ENCODE data around the gene CRIP2. TPM values are rescaled to one million over a fixed set of nuclear protein-coding genes. Genes with fewer than 3 reads are reported as not detected.
A peak's percentile ranks its signal among the peaks of the same experiment; 100 is the strongest.

CRIP2 gene
- total and polyA plus RNA-seq, 8 donors, result 12.9 to 223 (median 28.9) TPM

GRCh38 chr14:105484069-105484996 lies 9.7 kb downstream of the CRIP2 start:
- H3K27me3 ChIP-seq, result peaks cover 0 to 15% (median 0%) of the 10 kb centered on the region in 4 donors
- peaks cover 8 to 51% (median 18%) of the 10 kb centered on the region in 3 donors for H3K4me1 ChIP-seq
- H3K27ac ChIP-seq, result no peak overlapping the region
- no peak for FAIRE-seq
- no peaks in the 10 kb centered on the region for H3K9me3 ChIP-seq
- TF ChIP-seq CTCF (IDR thresholded peaks at IDR 0.05), result no peak
- 76 to 83% methylated on average over 20 of the region's 20 CpGs for WGBS, 2 donors
- no peak for ATAC-seq
- no peaks in the 10 kb centered on the region for H3K36me3 ChIP-seq
- intact Hi-C loops (cut with DNase I), result no loop called here
- peak in 1 of 6 donors; percentile 41 for DNase-seq
- no peak overlapping the region for H3K4me3 ChIP-seq

DNA sequence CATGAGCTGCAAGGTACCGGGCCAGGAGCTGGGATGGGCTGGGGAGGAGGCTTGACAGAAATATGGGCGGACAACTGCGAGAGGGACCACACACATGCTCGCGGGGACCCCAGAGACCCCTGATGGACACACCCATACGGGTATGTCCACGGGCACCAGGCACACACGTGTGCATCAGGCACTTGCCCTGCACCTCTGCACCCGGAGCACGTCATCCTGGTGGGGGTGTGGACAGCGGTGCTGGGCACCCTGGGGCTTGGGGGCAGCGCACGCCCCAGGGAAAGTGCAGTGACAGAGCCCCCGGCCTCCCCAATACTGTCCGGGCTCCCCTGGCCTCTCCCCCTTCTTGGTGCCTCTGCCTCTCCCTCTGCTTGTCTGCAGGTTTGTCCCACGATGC lies 10.4 kb downstream of the CRIP2 start:
- Histone ChIP-seq H3K9me3 (no peaks in the 10 kb centered on the region), H3K36me3 (no peaks in the 10 kb centered on the region), H3K27me3 (peaks cover 0 to 11% (median 0%) of the 10 kb centered on the region in 4 donors), H3K27ac (no peak overlapping the region), H3K4me1 (peaks cover 8 to 52% (median 18%) of the 10 kb centered on the region in 3 donors), H3K4me3 (no peak overlapping the region)
- DNase-seq (peak in 1 of 6 donors; percentile 41), ATAC-seq (no peak), FAIRE-seq (no peak)
- no peak for TF ChIP-seq CTCF (IDR thresholded peaks at IDR 0.05)
- intact Hi-C loops (cut with DNase I), result loop anchor here in 2 of 3 donors (5.0 kb wide), 1 partner anchor 113 kb away; no protein-coding TSS in a partner anchor
- WGBS, 2 donors, result 88% methylated on average over 16 of the region's 16 CpGs

- FAIRE-seq (no peak), DNase-seq (peak in 2 of 6 donors; percentile 63 to 66), ATAC-seq (no peak)
- no peak overlapping the region for H3K27ac ChIP-seq
- H3K27me3 ChIP-seq, result peaks cover 0 to 11% (median 0%) of the 10 kb centered on the region in 4 donors
- H3K4me3 ChIP-seq, result no peak overlapping the region
- peaks cover 8 to 47% (median 18%) of the 10 kb centered on the region in 3 donors for H3K4me1 ChIP-seq
- intact Hi-C loops (cut with DNase I), result loop anchor here in 2 of 3 donors (5.0 kb wide), 1 partner anchor 113 kb away; no protein-coding TSS in a partner anchor
- peak in 1 of 4 donors; percentile 14 for TF ChIP-seq CTCF (IDR thresholded peaks at IDR 0.05)
- H3K9me3 ChIP-seq, result no peaks in the 10 kb centered on the region
- 16 to 19% methylated on average over 10 to 12 of the region's 12 CpGs for WGBS, 2 donors
- H3K36me3 ChIP-seq, result no peaks in the 10 kb centered on the region
Observed at GRCh38 chr14:105485739-105486162, 11.1 kb downstream of the CRIP2 start.

GRCh38 chr14:105486163-105486973 lies 11.7 kb downstream of the CRIP2 start, which contains the start of gene CRIP1:
Gene CRIP1, plus strand, starts transcription at chr14:105486886. Its CDS starts 374 bp downstream, at chr14:105487260.
- Histone ChIP-seq H3K36me3 (no peaks in the 10 kb centered on the region), H3K27ac (peak within 1 kb of the TSS in 3 of 4 donors; percentile 15 to 41 (median 22)), H3K4me3 (peak within 1 kb of the TSS in 3 of 4 donors; percentile 7 to 43 (median 14)), H3K9me3 (no peaks in the 10 kb centered on the region), H3K4me1 (peaks cover 8 to 47% (median 14%) of the 10 kb centered on the region in 3 donors), H3K27me3 (peaks cover 0 to 11% (median 0%) of the 10 kb centered on the region in 4 donors)
- no peak for TF ChIP-seq CTCF (IDR thresholded peaks at IDR 0.05)
- peak in 2 of 6 donors; percentile 28 to 48 for DNase-seq
- intact Hi-C loops (cut with DNase I), result loop anchor here in 2 of 3 donors (5.0 kb wide), 1 partner anchor 114 kb away; no protein-coding TSS in a partner anchor
- no peak for FAIRE-seq
- 10% methylated on average over 55 to 56 of the region's 56 CpGs for WGBS, 2 donors
- no peak for ATAC-seq

Measured in pancreas (tissue), 10 donors.